ENCODE results near the gene HMCN2.

DNA sequence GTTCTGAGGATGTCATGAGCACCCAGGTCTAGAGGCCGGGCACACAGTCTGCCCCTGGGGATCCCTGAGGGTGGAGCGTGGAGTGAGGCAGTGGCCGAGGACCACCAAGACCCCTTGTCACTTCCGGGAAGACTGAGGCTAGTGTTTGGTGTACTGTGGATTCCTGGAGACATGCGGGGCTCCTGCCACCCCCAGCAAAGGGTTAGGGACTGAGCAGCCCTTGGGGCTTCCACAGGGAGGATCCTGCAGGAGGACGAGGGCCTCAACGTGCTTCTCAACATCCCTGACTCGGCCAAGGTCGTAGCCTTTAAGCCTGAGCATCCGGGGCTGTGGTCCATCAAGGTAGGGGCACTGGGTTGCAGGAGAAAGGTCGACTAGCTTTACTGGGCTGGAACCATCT, 29.9 kb downstream of the HMCN2 start:
- TF ChIP-seq, protein P1, sequence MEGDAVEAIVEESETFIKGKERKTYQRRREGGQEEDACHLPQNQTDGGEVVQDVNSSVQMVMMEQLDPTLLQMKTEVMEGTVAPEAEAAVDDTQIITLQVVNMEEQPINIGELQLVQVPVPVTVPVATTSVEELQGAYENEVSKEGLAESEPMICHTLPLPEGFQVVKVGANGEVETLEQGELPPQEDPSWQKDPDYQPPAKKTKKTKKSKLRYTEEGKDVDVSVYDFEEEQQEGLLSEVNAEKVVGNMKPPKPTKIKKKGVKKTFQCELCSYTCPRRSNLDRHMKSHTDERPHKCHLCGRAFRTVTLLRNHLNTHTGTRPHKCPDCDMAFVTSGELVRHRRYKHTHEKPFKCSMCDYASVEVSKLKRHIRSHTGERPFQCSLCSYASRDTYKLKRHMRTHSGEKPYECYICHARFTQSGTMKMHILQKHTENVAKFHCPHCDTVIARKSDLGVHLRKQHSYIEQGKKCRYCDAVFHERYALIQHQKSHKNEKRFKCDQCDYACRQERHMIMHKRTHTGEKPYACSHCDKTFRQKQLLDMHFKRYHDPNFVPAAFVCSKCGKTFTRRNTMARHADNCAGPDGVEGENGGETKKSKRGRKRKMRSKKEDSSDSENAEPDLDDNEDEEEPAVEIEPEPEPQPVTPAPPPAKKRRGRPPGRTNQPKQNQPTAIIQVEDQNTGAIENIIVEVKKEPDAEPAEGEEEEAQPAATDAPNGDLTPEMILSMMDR (conservative IDR thresholded peaks at IDR 0.05) = no peak
- no peak for TF ChIP-seq EZH2 (IDR thresholded peaks at IDR 0.05; ENCODE audit: low read depth)
